HFFc6 (cell line): ENCODE data around the gene RAB11FIP4. TPM values are rescaled to one million over a fixed set of nuclear protein-coding genes. Genes with fewer than 3 reads are reported as not detected.

Experiments
- DNase-seq: peaks from one replicate; pipeline ENCODE4 v3.0.0-alpha.2; 2018
- H3K27ac Mint-ChIP-seq: 2 replicates; pipeline ENCODE4 v1.8.0; 2020; ENCODE audit warnings: mild to moderate bottlenecking, mixed read lengths
- H3K27me3 Mint-ChIP-seq: 2 replicates; pipeline ENCODE4 v1.8.0; 2021; ENCODE audit warnings: mild to moderate bottlenecking, moderate library complexity, mixed read lengths; ENCODE audit not compliant: insufficient read depth
- H3K36me3 Mint-ChIP-seq: 2 replicates; pipeline ENCODE4 v1.8.0; 2021; ENCODE audit warnings: low read depth, mixed read lengths
- H3K4me1 Mint-ChIP-seq: 2 replicates; pipeline ENCODE4 v1.8.0; 2020; ENCODE audit warnings: low read depth, mixed read lengths
- H3K4me3 Mint-ChIP-seq: 2 replicates; pipeline ENCODE4 v1.8.0; 2020; ENCODE audit warnings: mild to moderate bottlenecking, moderate library complexity, mixed read lengths
- H3K9me3 Mint-ChIP-seq: 2 replicates; pipeline ENCODE4 v1.8.0; 2020; ENCODE audit warnings: mild to moderate bottlenecking, mixed read lengths
- CTCF ChIP-seq: fragments of 200-600 bp; sonication (generic); IDR thresholded peaks from 2 replicates; pipeline ENCODE4 v1.5.0; 2021; ENCODE audit warnings: antibody characterized with exemption, mild to moderate bottlenecking
- total RNA-seq, 6 experiments: library from RNA; stranded (reverse); fragmentation: NEBNext Ultra II Directional; extraction: Animal tissue kit (Norgen Biotek cat#: 25700); gene quantifications; 2 replicates in 1 of 6; 3 replicates in 5 of 6; pipeline ENCODE4 v1.2.3, GENCODE V29; 2021

The RAB11FIP4 gene
- total RNA-seq, 6 experiments from 2014 or later, result 0.02 to 0.38 (median 0.09) TPM

GRCh38 chr17:31460226-31460721 lies 68.8 kb downstream of the RAB11FIP4 start:
- no peak for DNase-seq
- Mint-ChIP-seq H3K4me1 (no peaks in the 10 kb centered on the region), H3K27ac (no peak overlapping the region), H3K9me3 (no peaks in the 10 kb centered on the region), H3K4me3 (no peak overlapping the region), H3K36me3 (no peaks in the 10 kb centered on the region), H3K27me3 (peaks cover 27% of the 10 kb centered on the region)
- TF ChIP-seq CTCF, result no peak

- Mint-ChIP-seq H3K4me3 (no peak overlapping the region), H3K36me3 (no peaks in the 10 kb centered on the region), H3K9me3 (no peaks in the 10 kb centered on the region), H3K4me1 (no peaks in the 10 kb centered on the region), H3K27ac (no peak overlapping the region), H3K27me3 (peaks cover 29% of the 10 kb centered on the region)
- no peak for DNase-seq
- no peak for TF ChIP-seq CTCF
These were observed 69.8 kb downstream of the RAB11FIP4 start for GRCh38 chr17:31461227-31461810.

- Mint-ChIP-seq H3K27ac (no peak overlapping the region), H3K4me3 (no peak overlapping the region), H3K36me3 (no peaks in the 10 kb centered on the region), H3K27me3 (peaks cover 24% of the 10 kb centered on the region), H3K4me1 (no peaks in the 10 kb centered on the region), H3K9me3 (no peaks in the 10 kb centered on the region)
- no peak for TF ChIP-seq CTCF
- no peak for DNase-seq
These were observed 70.8 kb downstream of the RAB11FIP4 start for GRCh38 chr17:31462261-31462660.

- Mint-ChIP-seq H3K4me1 (no peaks in the 10 kb centered on the region), H3K27ac (no peak overlapping the region), H3K36me3 (no peaks in the 10 kb centered on the region), H3K9me3 (no peaks in the 10 kb centered on the region), H3K4me3 (no peak overlapping the region), H3K27me3 (peaks cover 22% of the 10 kb centered on the region)
- TF ChIP-seq CTCF, result no peak
- no peak for DNase-seq
These were observed 74.8 kb downstream of the RAB11FIP4 start for GRCh38 chr17:31466096-31466760.

GRCh38 chr17:31467502-31468256 lies 76.2 kb downstream of the RAB11FIP4 start:
- DNase-seq, result no peak
- H3K27me3 Mint-ChIP-seq, result peaks cover 24% of the 10 kb centered on the region
- no peaks in the 10 kb centered on the region for H3K36me3 Mint-ChIP-seq
- H3K4me3 Mint-ChIP-seq, result no peak overlapping the region
- H3K9me3 Mint-ChIP-seq, result no peaks in the 10 kb centered on the region
- no peaks in the 10 kb centered on the region for H3K4me1 Mint-ChIP-seq
- TF ChIP-seq CTCF, result no peak
- H3K27ac Mint-ChIP-seq, result no peak overlapping the region
